GM13977 (cell line): ENCODE results near the gene ARL16.

Experiments
- DNase-seq: peaks from one replicate; pipeline ENCODE4 v3.0.0; 2012; ENCODE audit warnings: low spot score
- in situ Hi-C: fragments of 300-500 bp; cut with MboI; formaldehyde crosslinking; loops from one replicate; pipeline ENCODE4 v1.12.0; 2022; ENCODE audit warnings: low sequenced_read_pairs, low pct_unique_long_range_greater_than_20kb, mixed read lengths, inconsistent platforms; ENCODE audit not compliant: unreplicated experiment
- TF ChIP-seq, protein P1 (sequence below): IDR thresholded peaks from 2 replicates; pipeline ENCODE4 v1.5.1; 2012; ENCODE audit warnings: mild to moderate bottlenecking, control low read depth; ENCODE audit not compliant: insufficient read depth; ENCODE audit errors: extremely low read depth, missing control alignments

Gene ARL16

DNA sequence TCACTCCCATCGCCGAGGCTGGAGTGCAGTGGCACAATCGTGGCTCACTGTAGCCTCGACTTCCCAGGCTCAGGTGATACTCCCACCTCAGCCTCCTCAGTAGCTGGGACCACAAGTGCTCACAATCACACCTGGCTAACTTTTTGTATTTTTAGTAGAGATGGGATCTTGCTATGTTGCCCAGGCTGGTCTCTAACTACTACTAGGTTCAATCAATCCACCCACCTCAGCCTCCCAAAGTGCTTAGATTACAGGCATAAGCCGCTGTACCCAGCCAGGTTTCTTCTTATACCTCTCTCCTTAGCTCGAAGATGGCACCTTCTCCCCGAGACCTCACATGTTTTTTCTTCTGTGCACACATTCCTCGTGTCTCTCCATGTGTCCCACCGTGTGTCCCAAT is 43.6 kb downstream of the ARL16 start:
- DNase-seq = no peak
- in situ Hi-C loops = no loop called here
- TF ChIP-seq, protein P1, sequence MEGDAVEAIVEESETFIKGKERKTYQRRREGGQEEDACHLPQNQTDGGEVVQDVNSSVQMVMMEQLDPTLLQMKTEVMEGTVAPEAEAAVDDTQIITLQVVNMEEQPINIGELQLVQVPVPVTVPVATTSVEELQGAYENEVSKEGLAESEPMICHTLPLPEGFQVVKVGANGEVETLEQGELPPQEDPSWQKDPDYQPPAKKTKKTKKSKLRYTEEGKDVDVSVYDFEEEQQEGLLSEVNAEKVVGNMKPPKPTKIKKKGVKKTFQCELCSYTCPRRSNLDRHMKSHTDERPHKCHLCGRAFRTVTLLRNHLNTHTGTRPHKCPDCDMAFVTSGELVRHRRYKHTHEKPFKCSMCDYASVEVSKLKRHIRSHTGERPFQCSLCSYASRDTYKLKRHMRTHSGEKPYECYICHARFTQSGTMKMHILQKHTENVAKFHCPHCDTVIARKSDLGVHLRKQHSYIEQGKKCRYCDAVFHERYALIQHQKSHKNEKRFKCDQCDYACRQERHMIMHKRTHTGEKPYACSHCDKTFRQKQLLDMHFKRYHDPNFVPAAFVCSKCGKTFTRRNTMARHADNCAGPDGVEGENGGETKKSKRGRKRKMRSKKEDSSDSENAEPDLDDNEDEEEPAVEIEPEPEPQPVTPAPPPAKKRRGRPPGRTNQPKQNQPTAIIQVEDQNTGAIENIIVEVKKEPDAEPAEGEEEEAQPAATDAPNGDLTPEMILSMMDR = no peak

DNA sequence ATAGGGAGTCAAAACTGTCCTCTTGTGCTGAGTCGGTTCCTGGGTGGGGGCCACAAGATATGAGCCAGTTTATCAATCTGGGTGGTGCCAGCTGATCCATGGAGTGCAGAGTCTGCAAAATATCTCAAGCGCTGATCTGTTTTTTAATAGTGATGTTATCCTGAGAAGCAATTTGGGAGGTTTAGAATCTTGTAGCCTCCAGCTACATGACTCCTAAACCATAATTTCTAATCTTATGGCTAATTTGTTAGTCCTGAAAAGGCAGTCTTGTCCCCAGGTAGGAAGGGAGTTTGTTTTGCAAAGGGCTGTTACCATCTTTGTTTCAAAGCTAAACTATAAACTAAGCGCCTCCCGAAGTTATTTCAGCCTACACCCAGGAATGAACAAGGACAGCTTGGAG is 44.9 kb downstream of the ARL16 start:
- TF ChIP-seq, protein P1 = no peak
- no peak for DNase-seq
- in situ Hi-C loops = no loop called here

DNA sequence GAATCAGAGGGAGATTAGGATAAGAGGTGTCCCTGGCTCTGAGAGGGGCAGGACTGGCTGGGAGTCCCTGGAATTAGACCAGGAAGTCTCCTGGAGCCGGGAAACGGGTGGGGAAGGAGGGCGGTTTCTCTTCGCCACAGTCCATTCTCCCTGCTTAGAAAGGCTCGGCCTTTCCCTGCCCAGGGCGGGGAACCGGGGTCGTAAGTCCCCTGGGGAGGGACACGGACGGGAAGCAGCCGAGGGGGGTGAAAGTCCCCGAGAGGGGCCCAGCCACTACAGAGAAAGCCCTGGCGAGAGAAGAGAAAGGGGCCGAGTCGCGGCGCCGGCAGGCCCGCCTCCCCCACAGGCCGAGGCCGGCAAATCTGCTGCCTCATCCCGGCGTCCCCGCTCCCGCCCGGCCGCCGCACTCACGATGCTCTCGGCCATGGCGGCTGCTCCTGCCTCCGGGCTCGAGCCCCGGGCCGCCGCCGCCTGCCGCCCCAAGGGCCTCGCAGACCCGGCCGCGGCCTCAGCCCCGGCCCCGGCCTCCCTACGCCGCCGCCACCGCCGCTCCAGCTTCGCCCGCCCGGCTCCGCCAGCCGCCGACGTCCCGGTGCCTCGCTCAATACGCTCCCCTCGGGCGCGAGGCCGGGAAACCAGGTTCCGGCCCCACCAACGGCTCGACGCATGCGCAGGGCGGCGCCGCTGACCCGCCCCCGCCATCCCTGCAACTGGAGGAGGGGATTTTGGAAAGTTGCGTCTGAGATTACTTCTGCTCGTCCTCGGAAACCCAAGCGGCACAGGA is 46.9 kb downstream of the ARL16 start, which contains the start of the genes NPLOC4 and TSPAN10:
NPLOC4 (minus strand) TSS at position 608 of the 784 bp plus-strand sequence; CDS start at position 426, 182 bp downstream.
TSPAN10 (plus strand) TSS at position 692 of the 784 bp plus-strand sequence. CDS start 5,217 bp downstream, outside the sequence.
- in situ Hi-C loops = no loop called here
- TF ChIP-seq, protein P1 = no peak
- DNase-seq = peak; percentile 97

DNA sequence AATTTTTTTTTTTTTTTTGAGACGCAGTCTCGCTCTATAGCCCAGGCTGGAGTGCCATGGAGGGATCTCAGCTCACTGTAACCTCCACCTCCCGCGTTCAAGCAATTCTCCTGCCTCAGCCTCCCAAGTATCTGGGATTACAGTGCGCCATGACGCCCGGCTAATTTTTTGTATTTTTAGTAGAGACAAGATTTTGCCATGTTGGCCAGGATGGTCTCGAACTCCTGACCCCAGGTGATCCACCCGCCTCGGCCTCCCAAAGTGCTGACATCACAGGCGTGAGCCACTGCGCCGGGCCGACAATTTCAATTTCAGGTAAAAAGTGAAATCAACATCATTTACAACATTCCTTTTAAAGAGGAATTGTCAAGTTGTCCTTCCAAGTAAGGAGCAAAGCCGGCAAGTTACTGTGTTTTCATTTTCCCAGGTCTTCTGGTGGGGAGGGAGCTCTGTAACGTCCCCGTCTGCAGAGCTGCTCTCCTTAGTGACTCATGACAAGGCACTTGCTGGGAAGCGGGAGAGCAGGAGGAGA is 47.6 kb downstream of the ARL16 start:
- TF ChIP-seq, protein P1 = no peak
- in situ Hi-C loops = no loop called here
- DNase-seq = no peak

DNA sequence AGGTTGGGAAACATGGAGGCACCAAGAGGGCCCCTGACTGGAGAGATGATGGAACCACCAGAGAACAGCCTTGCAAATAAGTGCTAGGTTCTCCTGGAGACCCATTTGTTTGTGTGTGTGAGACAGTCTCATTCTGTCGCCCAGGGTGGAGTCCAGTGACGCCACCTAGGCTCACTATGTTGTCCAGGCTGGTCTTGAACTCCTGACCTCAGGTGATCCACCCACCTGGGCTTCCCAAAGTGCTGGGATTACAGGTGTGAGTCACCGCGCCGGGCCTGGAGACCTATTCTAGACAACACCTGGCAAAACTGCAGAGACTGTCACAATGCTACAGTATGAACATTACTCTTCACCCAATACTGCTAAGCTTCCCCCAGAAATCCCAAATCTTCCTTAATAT is 48.2 kb downstream of the ARL16 start:
- in situ Hi-C loops = no loop called here
- DNase-seq = no peak
- TF ChIP-seq, protein P1 = no peak

DNA sequence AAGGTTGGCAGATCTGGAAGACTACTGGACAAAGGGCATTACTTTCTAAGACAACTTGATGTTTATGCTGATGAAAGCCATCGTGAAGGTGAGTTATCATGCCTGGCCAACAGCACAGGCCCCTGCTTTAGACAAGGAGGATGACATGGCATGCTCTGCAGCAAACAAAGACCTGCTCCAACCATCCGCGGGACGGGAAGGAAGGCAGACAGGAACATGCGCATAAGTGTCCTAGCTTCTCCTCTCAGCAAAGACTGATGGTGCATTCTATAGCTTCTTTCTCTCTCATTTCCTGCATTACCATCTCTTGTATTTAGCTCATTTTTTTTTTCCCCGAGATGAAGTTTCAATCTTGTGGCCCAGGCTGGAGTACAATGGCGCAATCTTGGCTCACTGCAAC is 52.1 kb downstream of the ARL16 start:
- in situ Hi-C loops = no loop called here
- DNase-seq = no peak
- TF ChIP-seq, protein P1 = no peak
